Astrocyte of the spinal cord (primary cell): ENCODE measurements around the gene UTP20.

Experiments used
- DNase-seq: peaks from one replicate; pipeline ENCODE4 v3.0.0; 2011; ENCODE audit warnings: low read depth, low spot score
- H3K4me3 ChIP-seq: 2 replicates; pipeline ENCODE4 v1.5.1; 2011; ENCODE audit warnings: low read depth, mild to moderate bottlenecking, low read length, moderate library complexity
- CTCF ChIP-seq: IDR thresholded peaks from 2 replicates; pipeline ENCODE4 v1.5.1; 2012; ENCODE audit warnings: low read depth, mild to moderate bottlenecking, low read length, inconsistent platforms
- in situ Hi-C: cut with HindIII; loops from 2 replicates; pipeline ENCODE4 v1.10.0; 2017; ENCODE audit warnings: low sequenced_read_pairs

Gene UTP20

GRCh38 chr12:101305794-101306193 lies 25.9 kb downstream of the UTP20 start:
- DNase-seq, result no peak
- no peak overlapping the region for H3K4me3 ChIP-seq
- TF ChIP-seq CTCF, result no peak
- in situ Hi-C loops, result no loop called here

- in situ Hi-C loops, result no loop called here
- no peak for DNase-seq
- no peak for TF ChIP-seq CTCF
- H3K4me3 ChIP-seq, result no peak overlapping the region
These were observed 42.6 kb downstream of the UTP20 start for GRCh38 chr12:101322480-101322879.

- DNase-seq, result no peak
- in situ Hi-C loops, result no loop called here
- TF ChIP-seq CTCF, result no peak
- H3K4me3 ChIP-seq, result no peak overlapping the region
These were observed 43.4 kb downstream of the UTP20 start for GRCh38 chr12:101323255-101323654.

- H3K4me3 ChIP-seq, result no peak overlapping the region
- DNase-seq, result no peak
- in situ Hi-C loops, result no loop called here
- no peak for TF ChIP-seq CTCF
These were observed 45.7 kb downstream of the UTP20 start for GRCh38 chr12:101325590-101325989.

GRCh38 chr12:101327051-101327450 lies 47.1 kb downstream of the UTP20 start:
- no peak overlapping the region for H3K4me3 ChIP-seq
- in situ Hi-C loops, result no loop called here
- TF ChIP-seq CTCF, result no peak
- no peak for DNase-seq

- in situ Hi-C loops, result no loop called here
These were observed 47.6 kb downstream of the UTP20 start for GRCh38 chr12:101327546-101327945.

More at GRCh38 chr12:101327546-101327945, 47.6 kb downstream of the UTP20 start:
- TF ChIP-seq CTCF, result no peak
- DNase-seq, result no peak
- H3K4me3 ChIP-seq, result no peak overlapping the region
